SK-N-SH treated with all-trans-retinoic acid at 6 μM for 48 hours (cell line): Measurements from ENCODE around the gene PCDHA9.
"Not testable (repeated sequence)": the region's sequence is repeated elsewhere in the genome, so short reads cannot be mapped to it uniquely, and the experiment has no call there.

Experiments used
- CREB5 ChIP-seq: fragments of 250-450 bp; sonication (Bioruptor Pico); IDR thresholded peaks from 2 replicates; pipeline ENCODE4 v1.5.1; 2020; ENCODE audit warnings: low read depth, mild to moderate bottlenecking, moderate library complexity
- ESRRG ChIP-seq: fragments of 250-450 bp; sonication (Bioruptor Pico); IDR thresholded peaks from 2 replicates; pipeline ENCODE4 v1.6.1; 2021; ENCODE audit warnings: mild to moderate bottlenecking
- ZFP3 ChIP-seq: fragments of 250-450 bp; sonication (Bioruptor Pico); IDR thresholded peaks from 2 replicates; pipeline ENCODE4 v1.5.0; 2020; ENCODE audit warnings: mild to moderate bottlenecking, moderate library complexity

DNA sequence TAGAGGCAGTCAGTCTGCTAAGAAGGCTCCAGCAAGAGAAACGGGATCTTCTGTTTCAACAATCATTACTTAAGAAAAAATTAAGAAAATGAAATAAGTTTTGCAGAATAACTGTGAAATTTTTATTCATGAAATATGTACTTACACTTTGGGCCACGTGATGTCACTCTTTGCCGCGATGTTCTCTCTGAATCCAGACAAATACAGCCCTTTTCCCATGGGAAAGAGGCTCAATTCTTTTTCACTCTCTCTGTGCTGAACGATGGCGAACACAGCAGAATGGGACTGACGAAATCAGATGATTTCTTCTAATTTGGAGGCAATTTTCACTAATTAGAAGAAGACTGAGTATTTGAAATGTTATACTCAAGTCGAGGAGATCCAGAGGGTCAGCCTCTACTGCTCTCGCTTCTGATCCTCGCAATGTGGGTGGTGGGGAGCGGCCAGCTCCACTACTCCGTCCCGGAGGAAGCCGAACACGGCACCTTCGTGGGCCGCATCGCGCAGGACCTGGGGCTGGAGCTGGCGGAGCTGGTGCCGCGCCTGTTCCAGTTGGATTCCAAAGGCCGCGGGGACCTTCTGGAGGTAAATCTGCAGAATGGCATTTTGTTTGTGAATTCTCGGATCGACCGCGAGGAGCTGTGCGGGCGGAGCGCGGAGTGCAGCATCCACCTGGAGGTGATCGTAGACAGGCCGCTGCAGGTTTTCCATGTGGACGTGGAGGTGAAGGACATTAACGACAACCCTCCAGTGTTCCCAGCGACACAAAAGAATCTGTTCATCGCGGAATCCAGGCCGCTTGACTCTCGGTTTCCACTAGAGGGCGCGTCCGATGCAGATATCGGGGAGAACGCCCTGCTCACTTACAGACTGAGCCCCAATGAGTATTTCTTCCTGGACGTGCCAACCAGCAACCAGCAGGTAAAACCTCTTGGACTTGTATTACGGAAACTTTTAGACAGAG lies at the start of gene PCDHA9:
- TF ChIP-seq CREB5 (CRISPR knock-in tag); ESRRG; ZFP3: not testable (repeated sequence)
